Measurements from ENCODE around the gene COQ5.
"Not testable (repeated sequence)": the region's sequence is repeated elsewhere in the genome, so short reads cannot be mapped to it uniquely, and the experiment has no call there.

COQ5 gene

DNA sequence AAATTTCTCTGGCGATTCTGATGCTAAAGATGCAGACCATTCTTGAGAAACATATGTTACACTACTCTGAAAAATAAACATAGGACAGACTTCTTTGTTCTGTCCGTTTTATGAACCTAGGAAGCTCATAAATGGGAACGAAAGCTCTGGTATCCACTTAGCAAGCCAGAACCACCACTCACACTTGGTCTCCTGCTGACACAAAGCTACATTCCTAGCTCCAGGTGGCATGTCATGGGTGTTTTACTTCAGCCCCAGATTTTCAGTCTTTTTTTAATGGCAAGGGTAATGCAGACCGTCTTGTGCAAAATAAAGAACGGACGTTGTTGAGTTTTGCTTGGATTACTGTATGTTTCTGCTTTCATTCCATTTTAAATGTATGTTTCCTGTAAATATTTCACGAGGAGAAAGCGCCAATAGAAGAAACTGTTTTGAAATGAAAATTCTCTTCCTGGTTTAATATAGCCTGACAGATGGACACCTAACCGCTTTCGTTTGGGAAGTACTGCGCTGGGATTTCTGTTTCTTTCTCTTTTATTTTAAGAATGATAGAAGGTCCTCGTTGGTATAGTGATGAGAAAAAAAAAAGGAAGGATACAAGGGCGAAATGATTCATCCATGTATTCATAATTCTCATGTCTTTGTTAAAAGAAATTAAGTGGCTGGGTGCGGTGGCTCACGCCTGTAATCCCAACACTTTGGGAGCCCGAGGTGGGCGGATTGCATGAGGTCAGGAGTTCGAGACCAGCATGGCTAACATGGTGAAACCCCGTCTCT is 871 bp upstream of the COQ5 start:
- no peak for DNase-seq (ENCODE audit: low read depth in 2 of 2)

DNA sequence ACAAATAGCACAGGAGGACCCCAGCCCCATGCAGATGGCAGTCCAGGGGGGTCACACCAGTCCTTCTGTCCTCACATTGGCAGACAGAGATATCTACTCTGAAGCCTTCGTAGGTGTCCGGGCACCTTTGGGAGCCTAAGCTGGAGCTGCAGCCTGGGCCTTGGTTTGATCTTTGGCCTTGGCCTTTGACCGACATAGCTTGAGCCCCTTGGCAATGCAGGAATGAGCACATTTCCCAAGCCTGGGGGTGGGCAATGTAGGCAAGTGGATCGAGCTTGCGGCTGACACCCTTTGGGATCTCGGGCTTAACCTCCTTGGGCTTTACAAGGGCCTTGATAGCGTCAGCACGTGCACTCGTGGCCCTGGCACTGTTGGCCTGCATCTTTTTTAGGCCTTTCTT is 6.4 kb downstream of the COQ5 start:
- no peak for DNase-seq (ENCODE audit: low read depth in 2 of 2)

DNA sequence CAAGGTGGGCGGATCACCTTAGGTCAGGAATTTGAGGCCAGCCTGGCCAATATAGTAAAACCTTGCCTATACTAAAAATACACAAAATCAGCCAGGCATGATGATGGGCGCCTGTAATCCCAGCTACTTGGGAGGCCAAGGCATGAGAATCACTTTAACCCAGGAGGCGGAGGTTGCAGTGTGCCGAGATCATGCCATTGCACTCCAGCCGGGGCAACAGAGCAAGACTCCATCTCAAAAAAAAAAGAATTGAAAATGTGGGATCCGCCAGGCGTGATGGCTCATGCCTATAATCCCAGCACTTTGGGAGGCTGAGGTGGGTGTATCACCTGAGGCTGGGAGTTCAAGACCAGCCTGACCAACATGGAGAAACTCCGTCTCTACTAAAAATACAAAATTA is 9.6 kb downstream of the COQ5 start:
- DNase-seq (ENCODE audit: low read depth in 2 of 2) = not testable (repeated sequence)

DNA sequence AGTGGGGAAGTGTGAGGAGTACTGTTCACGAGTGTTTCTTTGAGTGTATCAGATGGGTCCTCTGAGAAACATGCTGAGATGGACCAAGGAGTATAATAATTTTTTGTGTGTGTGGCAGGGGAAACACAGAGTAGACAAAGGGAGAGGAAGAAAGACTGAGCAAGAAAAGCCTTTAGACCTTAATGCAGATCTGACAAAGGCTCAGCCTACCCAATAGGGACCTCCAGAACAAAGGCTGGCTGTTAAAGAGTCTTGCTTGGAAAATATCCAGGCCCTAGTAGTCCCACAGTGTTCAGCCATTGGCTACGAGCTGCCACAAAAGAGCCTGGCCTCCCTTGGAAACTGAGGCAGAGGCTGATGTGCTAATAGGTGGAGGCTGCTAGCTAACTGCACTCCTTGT is 13.5 kb downstream of the COQ5 start:
- no peak for DNase-seq (ENCODE audit: low read depth in 2 of 2)

DNA sequence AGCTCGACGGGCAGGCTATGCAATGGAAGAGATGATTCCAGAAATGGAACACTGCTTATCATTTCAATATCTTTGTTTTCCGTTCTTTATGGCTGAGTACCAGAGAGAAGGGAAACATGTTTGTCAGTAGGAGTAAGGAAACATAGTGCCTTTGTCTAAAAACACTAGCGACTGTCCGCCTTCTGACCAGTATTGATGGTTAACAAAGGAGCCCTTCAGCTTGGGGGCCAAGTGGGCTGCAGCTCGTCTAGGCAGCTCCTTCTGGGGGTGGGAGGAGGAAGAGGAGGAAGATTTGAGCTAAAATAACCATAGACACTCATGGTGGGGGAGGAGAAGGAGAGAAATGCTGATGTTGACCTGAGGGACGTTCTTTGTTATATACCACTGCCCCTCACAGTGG is 15.0 kb downstream of the COQ5 start:
- no peak for DNase-seq (ENCODE audit: low read depth in 2 of 2)

DNA sequence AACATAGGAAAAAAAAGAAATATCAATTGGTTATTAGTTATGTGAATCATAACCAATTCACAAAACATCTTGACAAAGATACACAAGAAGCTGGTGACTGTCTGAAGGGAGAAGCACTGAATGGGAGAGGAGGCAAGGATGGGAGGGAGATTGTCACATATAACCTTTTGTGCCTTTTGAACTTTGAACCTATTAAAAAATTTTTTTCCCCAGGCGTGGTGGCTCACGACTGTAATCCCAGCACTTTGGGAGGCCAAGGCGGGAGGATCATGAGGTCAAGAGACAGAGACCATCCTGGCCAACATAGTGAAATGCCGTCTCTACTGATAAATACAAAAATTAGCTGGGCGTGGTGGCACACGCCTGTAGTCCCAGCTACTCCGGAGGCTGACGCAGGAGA is 20.4 kb downstream of the COQ5 start:
- DNase-seq (ENCODE audit: low read depth in 2 of 2) = no peak

DNA sequence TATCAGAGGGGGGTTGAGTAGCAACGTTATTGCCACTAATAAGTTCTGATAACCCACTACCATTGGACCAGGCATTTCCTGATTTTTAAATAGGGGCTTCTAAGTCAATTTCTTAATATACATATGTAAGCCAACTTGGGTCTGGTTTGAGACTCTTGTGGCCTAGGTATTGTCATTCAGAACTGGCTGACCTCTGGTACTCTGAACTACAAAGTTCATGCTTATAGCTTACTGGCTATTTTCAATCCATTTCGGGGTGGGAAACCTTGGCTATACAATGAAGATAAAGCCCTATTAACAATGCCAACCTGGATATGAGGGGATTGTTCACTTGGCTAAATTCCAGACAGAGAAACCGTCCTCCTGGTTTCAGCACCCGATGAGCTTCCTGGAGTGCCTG is 24.4 kb downstream of the COQ5 start:
- no peak for DNase-seq (ENCODE audit: low read depth in 2 of 2)

DNA sequence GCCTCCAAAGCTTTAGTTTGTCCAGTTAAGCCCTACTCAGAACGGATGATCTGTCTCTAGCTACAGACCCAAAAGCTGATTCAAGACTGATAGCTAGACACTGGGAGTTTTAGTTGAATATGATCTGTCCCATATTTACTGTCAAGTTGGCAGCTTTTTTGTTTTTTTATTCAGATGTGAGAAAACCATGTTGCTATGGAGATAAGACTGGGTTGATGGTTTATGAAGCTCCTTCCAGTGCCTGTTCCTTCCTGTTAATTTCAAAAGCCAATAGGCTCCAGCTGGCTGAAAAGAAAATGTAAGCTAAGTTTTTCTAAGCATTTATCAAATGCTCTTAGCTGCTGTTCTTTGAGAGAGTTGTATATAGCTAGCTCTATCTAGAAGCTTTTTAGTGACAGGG is 28.4 kb downstream of the COQ5 start:
- DNase-seq (ENCODE audit: low read depth in 2 of 2) = no peak

DNA sequence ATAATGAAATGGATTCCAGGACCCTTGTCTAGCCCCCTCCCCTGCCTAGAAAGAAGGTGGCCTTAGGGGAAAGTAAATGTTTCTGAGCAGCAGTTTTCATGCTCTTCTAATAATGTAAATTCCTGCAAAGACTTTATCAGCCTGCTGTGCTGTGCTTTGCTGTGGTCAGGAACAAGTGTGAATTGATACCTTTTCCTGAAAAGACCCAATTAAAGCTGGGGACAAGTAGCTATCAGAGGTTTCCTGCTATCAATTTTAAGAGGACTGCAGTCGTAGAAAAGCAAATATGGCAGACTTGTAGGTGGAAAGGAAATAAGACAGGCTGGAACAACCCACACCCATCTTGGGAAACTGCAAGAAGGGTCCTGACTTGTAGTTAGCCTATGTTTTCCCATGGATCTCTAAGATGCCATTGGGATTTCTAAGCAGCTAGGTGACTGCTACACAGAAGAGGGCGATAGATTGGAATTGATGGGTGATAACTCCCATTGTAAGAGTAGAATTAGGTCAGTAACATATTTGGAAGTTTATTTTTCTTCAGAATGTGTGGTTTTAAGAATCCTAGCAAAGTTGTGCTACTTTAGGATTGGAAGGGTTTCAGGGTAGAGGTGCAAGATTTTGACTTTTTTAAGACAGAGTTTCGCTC is 30.0 kb downstream of the COQ5 start:
- DNase-seq (ENCODE audit: low read depth in 2 of 2) = no peak

DNA sequence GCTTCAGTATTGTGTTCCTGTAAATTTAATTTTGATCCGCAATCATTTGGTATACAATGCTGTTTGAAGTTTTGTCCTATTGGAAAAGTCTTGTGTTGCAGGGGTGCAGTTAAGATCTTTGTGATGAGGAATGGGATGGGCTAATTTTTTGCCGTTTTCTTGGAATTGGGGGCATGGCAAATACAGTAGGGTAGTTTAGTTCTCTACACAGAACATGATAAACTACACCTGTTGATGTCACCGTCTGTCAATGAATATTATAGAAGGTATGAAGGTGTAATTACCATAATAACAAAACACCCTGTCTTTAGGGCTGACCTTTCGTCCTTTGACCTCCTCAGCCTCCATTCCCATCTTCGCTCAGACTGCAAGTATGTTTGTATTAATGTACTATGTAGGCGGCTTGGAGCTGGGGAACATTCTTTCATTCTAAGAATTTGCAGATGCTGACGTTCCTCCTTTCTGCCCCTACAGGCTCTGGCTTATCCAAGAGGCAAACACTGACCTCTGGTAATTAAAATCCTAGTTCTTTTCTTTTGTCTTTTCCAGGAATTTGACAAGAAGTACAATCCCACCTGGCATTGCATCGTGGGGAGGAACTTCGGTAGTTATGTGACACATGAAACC is 31.3 kb downstream of the COQ5 start:
- no peak for DNase-seq (ENCODE audit: low read depth in 2 of 2)

DNA sequence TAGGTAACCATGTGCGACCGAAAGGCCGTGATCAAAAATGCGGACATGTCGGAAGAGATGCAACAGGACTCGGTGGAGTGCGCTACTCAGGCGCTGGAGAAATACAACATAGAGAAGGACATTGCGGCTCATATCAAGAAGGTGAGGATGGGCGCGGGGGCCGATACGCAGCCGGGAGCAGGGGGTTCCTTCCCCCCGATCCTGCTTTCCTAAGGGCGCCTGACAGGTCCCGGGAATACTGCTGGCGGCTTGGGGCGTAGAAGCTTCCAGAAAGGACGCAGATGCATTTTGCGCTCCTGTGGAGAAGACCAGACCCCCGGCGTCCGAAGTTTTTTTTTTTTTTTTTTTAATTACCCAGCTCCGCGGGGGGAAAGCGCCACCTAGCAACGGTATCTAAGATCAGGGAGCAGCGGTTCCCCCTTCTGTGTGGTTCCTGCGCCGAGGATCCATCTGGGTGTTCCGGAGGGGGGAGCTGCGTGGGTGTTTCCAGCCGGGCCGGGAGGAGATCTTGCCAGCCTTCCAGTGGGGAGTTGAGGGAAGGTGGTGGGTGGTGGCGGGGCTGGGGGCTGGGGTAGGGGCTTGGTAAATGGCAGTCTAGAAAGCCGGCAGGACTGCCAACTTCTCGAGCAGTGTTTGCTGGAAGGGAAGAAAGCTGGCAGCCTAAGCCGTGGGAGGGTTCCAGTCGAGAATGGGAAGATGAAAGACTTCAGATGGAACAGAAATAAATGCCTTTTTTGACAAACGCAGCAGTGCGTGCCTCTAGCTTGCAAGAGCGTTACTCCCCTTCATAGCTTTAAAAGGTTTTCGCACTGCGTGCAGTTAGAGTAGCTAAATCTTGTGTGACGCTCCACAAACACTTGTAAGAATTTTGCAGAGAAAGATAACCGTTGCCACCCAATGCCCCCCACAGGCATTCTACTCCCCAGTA is 32.3 kb downstream of the COQ5 start:
- DNase-seq (ENCODE audit: low read depth in 2 of 2) = peak; percentile 17 to 23

DNA sequence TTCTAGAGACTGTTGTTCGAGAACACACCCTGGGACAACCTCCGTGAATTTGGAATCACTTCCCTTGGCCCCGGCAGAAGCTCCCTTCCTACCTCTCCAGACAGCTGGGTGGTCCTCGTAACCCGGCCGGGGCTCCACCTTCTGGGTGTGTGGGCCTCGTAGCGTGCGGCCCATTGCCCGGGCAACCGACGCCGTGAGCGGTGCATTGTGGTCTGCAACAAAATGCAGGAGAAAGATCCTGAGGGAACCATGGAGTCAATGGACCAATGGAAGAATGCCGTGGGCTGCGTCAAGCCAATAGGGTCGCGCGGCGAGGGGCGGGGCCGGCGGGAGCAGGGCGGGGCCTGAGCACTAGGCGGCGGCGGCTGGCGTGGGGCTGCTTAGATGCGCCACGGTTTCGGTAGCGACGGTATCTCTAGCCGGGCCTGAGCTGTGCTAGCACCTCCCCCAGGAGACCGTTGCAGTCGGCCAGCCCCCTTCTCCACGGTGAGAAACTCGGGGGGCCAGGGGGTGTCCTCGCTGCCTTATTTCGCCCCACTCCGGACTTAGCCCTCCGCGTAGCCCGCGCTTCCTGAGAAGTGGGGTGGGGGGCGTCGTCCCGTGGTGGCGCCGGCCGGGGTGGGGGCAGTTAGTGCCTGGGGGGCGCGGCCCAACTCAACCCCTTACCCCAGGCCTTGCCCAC is 33.1 kb downstream of the COQ5 start, which contains the start of gene DYNLL1:
Gene DYNLL1 (plus strand): TSS at position 383 of the 682 bp plus-strand sequence. CDS start 309 bp downstream, outside the sequence.
- DNase-seq (ENCODE audit: low read depth in 2 of 2) = peak; percentile 95 to 98

DNA sequence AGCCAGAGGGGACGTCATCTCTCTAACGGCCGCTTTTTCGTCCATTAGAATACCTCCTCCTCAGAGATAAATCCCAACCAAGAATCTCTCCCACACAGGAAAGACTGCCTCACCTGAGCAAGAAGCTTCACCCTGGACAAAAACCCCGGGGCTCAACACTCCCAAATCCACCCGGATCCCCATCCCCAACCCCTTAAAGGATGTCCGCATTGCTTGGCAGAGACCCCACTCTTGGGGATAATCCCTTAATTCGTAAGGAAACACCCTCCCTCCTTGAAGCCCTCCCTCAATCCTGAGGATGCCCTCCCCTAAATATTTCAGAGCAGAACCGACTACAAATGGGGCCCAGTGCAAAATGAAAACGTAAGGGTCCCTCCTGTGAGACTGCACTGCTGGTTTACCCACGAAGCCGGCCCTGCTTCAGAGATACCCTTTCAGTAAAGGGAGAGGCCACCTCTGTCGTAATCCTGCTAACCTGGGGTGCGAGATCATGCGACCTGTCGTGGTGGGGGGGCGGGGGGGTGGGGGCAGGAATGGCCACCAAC is 33.7 kb downstream of the COQ5 start:
- no peak for DNase-seq (ENCODE audit: low read depth in 2 of 2)

DNA sequence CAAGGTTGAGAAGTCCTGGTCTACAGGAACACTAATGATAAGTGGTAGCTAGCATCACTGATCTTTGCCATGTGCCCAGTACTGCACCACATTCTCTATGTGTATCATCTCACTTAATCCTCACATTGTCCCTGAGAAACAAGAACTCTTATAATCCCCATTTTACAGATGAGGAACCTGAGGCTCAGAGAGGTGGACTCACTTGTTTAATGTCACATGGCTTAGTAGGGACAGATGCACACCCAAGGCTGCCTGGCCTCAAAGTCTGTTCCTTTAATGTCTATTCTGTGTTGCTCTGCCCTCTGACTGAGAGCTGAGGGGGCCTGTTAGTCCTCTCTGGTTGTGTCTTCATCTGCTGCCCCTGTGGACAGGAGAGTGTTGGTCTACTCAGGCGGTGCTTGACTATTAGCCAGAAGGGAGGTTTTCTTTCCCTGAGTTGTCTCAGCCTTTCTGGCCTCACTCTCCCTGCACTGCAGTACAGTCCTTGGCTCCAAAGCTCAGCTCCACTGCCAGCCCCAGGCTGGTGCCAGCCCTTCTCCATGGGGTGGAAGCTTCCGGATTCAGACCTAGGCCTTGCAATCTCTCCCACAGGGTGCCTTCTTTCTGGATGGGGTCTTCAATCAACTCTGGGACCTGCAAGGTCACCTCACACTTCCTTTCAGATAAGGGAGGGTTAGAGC is 38.0 kb downstream of the COQ5 start:
- DNase-seq (ENCODE audit: low read depth in 2 of 2) = no peak

DNA sequence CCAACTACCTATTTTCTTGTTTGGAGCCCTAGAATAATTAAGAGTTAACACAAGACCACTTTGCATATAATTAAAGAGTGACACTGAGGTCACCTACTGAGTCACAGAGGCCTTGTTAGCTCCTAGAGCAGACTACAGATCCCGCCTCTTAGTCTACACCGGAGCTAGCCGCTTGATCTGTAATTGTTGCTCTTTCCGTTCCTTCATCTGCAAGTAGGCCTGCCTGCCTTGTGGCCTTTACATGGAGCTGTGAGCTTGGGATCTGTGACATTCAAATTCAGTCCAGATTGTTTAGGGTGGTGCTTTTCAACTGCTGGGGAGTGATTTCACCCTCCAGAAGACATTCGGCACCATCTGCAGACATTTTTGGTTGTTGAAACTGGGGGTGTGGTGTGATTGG is 38.6 kb downstream of the COQ5 start:
- no peak for DNase-seq (ENCODE audit: low read depth in 2 of 2)

DNA sequence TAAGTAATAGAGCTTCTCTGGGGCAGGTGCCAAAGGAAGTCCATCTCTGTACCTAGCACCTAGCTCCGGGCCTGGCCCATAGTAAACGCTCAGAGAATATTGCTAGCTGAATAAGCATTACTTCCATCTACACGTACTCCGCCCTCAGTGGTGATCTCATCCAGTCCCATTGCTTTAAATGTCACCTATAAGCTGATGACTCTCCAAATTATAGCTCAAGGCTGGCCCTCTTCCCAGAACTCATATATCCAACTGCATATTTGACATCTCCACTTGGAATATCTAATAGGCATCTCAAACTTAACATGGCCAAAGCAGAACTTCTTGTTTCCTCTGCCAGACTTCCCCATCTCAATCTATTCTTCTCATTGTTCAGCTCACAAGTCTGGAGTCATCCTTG is 39.9 kb downstream of the COQ5 start:
- no peak for DNase-seq (ENCODE audit: low read depth in 2 of 2)

DNA sequence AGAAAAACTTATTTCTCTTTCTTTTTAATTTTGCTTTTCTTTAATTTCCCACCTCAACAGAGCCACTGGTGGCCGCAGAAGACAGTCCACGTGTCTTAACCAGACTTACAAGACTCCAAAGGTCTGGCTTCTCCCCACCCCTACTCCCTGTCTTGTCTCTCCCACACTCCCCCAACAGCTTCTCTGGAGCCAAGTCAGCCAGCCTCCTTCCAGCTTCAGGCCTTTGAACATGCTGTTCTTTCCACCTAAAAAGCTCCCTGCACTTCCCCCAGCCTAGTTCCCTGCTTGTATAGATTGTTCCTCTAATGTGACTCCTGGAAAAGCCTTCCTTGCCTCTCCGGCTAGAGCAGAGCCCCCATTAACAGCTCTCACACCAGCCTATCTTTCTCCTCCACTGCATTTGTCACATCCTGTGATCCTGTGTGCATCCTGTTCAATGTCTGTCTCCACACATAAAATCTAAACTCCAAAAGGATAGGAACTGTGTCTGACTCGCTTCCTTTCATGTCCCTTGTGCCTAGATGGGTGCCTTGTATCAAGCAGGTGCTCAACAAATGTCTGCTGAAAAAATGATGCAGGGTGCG is 40.8 kb downstream of the COQ5 start:
- no peak for DNase-seq (ENCODE audit: low read depth in 2 of 2)

DNA sequence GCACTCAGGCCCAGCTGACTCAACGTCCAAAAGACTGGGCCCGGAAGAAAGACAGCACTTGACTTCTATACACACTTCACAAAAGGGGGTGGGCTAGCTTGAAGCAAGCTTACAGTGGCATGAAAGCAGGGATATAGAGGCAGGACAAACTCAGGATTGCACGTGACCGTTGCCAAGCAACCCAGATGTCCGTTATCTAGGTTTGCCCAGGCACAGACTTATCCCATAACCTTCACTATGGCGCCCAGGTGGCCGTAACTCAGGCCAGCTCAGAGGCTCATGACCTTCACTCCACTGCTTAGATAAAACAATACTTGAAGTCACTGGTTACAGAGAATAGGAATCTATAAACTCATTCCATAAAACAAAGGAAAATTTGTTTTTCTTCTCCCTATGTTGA is 41.4 kb downstream of the COQ5 start:
- DNase-seq (ENCODE audit: low read depth in 2 of 2) = not testable (repeated sequence)

DNA sequence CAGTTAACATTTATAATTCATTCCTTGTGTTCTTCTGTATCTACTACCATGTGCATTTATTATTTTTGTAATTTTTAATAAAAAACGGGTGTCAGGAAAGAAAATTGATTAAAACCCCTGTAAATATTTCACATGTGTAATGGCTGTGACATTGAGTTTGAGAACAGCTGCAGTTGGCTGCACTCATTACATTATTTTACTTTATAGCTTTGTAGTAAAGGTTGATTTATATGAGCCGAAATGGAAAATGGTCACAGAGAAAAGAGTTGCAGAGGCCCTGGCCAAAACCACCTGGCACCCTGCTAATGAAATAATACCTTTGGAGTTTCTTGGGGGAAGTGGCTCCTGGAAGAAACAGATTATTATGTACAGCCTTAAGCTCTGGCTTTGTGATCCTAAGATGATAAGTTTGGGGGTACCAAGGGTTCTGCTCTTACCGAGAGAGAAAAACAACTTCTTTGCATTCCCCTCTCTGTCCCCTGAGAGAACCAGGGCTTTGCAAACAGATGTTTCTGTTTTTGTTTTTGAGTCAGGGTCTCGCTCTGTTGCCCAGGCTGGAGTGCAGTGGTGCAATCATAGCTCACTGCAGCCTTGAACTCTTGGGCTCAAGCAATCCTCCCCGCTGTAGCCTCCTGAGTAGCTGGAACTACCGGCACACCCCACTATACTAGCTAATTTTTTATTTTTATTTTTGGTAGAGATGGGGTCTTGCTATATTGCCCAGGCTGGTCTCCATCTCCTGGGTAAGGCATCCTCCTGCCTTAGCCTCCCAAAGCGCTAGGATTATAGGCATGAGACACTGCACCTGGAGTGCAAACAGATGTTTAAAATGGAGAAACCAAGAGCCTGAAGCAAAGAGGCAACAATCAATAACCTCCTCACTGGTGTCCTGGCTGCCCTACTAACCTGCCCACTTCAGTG is 42.7 kb downstream of the COQ5 start:
- no peak for DNase-seq (ENCODE audit: low read depth in 2 of 2)

All from stimulated activated CD4-positive, alpha-beta T cell treated with anti-CD3 and anti-CD28 coated beads, Interleukin-1b, Interleukin-23, amount 100 ng/mL, for 4 hours (primary cell).